NCI-H2196 treated with DMSO at 0.1 percent for 48 hours (cell line): ENCODE measurements around the gene ASB4.
A peak's percentile ranks its signal among the peaks of the same experiment; 100 is the strongest.
"Not testable (repeated sequence)": the region's sequence is repeated elsewhere in the genome, so short reads cannot be mapped to it uniquely, and the experiment has no call there.

Experiments
- DNase-seq: peaks from one replicate; lab custom pipeline; 2025; ENCODE audit not compliant: unreplicated experiment; lab: John Stamatoyannopoulos, UW

Gene ASB4

GRCh38 chr7:95550546-95550945, 64.8 kb downstream of the ASB4 start:
- DNase-seq = no peak

DNA sequence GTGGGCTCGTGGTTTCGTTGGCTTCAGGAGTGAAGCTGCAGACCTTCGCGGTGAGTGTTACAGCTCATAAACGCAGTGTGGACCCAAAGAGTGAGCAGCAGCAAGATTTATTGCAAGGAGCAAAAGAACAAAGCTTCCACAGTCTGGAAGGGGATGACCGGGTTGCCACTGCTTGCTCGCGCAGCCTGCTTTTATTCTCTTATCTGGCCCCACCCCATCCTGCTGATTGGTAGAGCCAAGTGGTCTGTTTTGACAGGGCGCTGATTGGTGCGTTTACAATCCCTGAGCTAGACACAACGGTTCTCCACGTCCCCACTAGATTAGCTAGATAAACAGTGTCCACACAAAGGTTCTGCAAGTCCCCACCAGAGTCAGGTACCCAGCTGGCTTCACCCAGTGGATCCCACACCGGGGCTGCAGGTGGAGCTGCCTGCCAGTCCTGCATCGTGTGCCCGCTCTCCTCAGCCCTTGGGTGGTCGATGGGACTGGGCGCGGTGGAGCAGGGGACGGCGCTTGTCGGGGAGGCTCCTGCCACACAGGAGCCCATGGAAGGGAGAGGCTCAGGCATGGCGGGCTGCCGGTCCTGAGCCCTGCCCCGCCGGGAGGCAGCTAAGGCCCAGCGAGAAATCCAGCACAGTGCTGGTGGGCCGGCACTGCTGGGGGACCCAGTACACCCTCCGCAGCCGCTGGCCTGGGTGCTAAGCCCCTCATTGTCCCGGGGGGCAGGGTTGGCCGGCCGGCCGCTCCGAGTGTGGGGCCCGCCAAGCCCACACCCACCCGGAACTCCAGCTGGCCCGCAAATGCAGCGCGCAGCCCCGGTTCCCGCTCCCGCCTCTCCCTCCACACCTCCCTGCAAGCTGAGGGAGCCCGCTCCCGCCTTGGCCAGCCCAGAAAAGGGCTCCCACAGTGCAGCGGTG, 66.5 kb downstream of the ASB4 start:
- DNase-seq = not testable (repeated sequence)

DNA sequence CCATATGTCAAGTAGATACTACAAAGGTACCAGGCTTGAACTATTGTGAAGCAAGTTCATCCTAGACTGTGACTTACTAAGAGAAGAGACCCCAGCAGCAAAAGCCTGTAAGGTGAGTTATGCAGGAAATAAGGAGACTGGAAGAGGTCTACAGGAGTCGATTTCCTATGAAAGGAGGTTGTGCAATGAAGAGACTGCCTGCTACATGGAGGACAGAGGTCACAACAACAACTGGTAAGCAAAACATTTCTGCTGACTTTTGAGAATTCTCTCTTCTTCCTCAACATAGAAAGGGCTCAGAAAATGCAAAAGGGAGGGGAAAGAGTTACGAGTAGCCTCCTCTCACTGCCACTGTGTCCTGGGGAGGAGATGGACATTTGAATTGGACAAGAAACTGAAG, 68.2 kb downstream of the ASB4 start:
- DNase-seq = no peak

GRCh38 chr7:95556777-95557176, 71.0 kb downstream of the ASB4 start:
- no peak for DNase-seq

DNA sequence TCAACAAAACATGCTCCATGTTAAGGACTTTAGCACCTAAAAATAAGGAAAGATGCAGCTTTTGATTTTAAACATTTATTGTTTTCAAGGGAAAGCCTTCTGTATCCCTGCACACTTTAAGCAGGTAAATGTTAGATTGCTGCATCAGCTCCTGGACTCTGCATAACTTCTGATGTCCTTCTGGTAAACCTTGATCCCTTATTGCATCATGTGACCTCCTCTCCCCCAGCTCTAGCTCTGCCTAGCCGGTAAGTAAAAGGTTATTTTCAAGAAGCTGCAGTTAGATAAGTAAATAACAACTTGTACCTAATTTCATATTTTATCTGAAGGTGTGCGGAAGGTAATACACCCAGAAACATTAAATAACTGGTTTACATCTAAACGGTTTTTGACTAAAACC, 73.1 kb downstream of the ASB4 start:
- no peak for DNase-seq

GRCh38 chr7:95560674-95561073, 74.9 kb downstream of the ASB4 start:
- DNase-seq = no peak

DNA sequence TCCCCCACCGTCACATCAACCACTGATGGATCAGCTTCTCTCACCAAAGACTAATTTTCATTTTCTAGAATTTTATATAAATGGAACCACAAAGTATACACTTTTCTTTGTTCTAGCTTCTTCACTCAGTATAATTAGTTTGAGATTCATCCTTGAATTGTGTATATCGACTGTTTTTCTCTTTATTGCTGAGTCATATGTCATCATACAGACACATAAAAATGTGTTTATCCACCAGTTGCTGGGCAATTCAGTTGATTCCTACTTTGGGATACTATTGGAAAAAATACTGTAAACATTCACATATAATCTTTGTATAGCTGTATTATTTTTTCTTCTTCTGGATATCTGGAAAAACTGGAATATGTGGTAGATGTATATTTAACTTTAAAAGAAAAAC, 84.0 kb downstream of the ASB4 start:
- no peak for DNase-seq

DNA sequence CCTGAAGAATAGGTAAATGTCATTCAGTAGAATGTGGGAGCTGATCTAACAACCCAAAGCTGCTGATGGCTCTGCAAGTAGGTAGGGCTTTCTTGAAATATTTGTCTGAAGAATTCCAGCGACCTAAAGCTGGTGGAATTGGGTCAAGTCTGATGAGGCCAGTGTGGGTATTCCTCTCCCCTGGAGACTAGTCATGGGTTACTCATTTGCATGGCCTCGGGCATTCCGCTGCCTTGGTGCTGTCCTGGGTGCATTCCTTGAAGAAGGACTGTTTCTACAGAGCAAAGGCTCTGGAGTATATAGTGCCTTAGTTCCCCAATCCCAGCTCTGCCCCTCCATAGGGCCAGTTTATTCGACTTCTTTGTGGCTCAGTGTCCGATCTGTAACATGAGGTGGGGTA, 91.4 kb downstream of the ASB4 start:
- DNase-seq = no peak

DNA sequence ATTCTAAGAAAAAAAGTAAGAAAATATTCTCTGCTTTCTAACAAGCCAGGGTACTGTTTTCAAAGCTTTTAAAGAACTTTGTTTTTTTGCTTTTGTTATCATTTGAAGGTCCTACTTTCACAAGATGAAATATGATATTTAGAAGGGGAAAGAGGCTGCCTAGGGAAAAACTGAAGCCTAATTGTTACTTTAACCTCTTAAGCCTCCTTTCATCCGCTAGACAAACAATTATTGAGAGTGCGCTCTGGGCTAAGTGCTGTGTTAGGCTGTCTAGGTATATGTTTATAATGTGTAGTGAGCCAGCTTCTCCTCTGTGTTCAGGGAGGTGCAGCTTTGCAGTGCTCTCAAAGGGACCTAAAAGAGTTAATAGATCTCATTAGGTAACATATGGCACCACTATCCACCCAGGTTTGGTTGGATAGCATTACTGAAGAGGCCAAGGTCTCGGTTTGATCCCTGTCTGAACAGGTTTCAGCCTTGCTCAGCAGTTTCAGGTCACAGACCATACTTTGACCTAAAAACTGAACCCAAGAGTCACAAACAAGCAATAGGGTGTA, 92.6 kb downstream of the ASB4 start:
- DNase-seq = peak; percentile 24

GRCh38 chr7:95579318-95579717, 93.6 kb downstream of the ASB4 start:
- no peak for DNase-seq

- DNase-seq = no peak
Measured at GRCh38 chr7:95581467-95581866, 95.7 kb downstream of the ASB4 start.

DNA sequence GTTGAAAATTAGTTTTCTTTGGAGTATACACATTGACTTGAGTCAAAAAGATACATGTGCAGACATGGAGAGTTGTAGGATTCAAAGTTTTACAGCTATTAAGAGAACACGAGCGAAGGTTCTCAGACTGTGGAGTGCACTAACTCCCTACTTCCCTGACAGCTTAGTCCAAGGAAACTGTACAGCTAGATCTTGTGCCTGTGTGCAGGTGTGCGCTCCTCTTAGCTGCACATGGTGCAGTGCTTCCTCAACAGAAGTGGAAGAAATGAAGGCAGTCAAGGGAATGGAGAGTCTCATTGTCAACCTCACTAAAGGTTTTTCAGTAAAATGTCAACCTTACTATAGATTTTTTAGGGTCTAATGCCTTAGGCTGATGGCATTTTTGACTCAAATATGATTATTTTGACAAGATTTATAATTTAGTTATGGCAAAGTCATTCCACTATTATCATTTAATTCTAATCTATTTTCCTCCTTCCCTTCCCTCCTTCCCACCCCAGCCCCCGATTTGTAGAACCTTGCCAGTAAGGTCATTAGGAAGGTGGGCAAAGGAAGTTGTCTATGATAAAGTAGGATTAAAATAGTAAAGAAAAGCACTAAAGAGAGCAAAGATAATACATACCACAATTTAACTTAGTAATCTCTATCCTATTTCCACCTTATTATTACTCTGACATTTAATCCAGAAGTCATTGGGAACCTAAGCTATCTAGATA, 97.0 kb downstream of the ASB4 start:
- DNase-seq = no peak

GRCh38 chr7:95583834-95584621, 98.3 kb downstream of the ASB4 start:
- no peak for DNase-seq

- no peak for DNase-seq
Measured at GRCh38 chr7:95584769-95585425, 99.2 kb downstream of the ASB4 start.

GRCh38 chr7:95585426-95585789, 99.7 kb downstream of the ASB4 start:
- no peak for DNase-seq

DNA sequence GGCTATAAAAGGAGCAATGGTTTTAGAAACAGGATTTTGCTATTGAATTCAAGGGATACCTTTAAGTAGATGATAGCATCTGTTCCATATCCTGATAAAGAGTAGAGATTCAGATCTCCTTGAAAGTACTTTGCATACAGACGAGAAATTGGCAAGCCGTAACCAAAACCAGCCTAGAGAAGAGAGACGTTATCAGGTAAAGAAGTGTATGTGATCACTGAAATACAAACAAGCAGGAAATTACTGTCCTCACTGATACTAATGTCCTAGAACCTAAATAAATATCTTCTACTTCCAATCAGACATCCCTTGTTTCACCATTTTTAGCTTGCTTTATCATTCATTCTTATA, 101.2 kb downstream of the ASB4 start:
- no peak for DNase-seq

- DNase-seq = no peak
Measured at GRCh38 chr7:95589031-95589430, 103.3 kb downstream of the ASB4 start.

DNA sequence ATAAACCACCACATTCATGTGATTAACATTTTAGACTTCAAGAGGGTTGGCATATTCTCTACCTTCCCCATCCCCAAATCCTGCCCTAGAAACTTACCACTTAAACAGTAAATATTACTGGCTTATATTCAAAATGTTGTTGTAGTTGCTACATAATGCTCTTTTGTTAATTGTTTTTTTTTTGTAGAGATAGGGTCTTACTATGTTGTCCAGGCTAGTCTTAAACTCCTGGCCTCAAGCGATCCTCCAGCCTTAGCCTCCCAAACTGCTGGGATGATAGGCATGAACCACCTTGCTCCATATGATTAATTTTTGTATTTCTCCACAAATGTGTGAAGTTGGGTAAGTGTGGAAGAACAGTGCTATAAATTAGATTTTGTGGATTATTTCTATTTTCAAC, 104.0 kb downstream of the ASB4 start:
- no peak for DNase-seq
